Activated B cell treated with CpG ODN at 0.5 μM for 24 hours (primary cell): ENCODE measurements around the gene MON2. TPM values are rescaled to one million over a fixed set of nuclear protein-coding genes. Genes with fewer than 3 reads are reported as not detected.
A peak's percentile ranks its signal among the peaks of the same experiment; 100 is the strongest.

Source experiments
- ATAC-seq: fragments of 200-7000 bp; cut with Tn5 transposase; one replicate; pipeline ENCODE4 v1.10.0; 2021; ENCODE audit warnings: low read depth, mild to moderate bottlenecking, moderate library complexity
- CTCF ChIA-PET: fragments of 350-600 bp; sonication (Branson Sonifier 250); formaldehyde crosslinking; loops from one replicate; lab custom pipeline; 2021; ENCODE audit warnings: antibody characterized with exemption; lab: Charles Lee
- POLR2A ChIA-PET: fragments of 350-600 bp; sonication (Branson Sonifier 250); formaldehyde crosslinking; loops from one replicate; lab custom pipeline; 2021; ENCODE audit warnings: antibody characterized with exemption; lab: Charles Lee
- DNase-seq: peaks from one replicate; pipeline ENCODE4 v3.0.0; 2022
- H3K27ac Mint-ChIP-seq: one replicate; pipeline ENCODE4 v1.8.0; 2020; ENCODE audit warnings: mixed read lengths
- H3K27me3 Mint-ChIP-seq: one replicate; pipeline ENCODE4 v1.8.0; 2021; ENCODE audit warnings: mixed read lengths
- H3K36me3 Mint-ChIP-seq: one replicate; pipeline ENCODE4 v1.8.0; 2021; ENCODE audit warnings: low read depth, mixed read lengths
- H3K4me1 Mint-ChIP-seq: one replicate; pipeline ENCODE4 v1.8.0; 2021; ENCODE audit warnings: mixed read lengths
- H3K4me3 Mint-ChIP-seq: one replicate; pipeline ENCODE4 v1.8.0; 2020; ENCODE audit warnings: mild to moderate bottlenecking, mixed read lengths
- H3K9me3 Mint-ChIP-seq: one replicate; pipeline ENCODE4 v1.8.0; 2020; ENCODE audit warnings: mixed read lengths
- CTCF ChIP-seq: fragments of 200-600 bp; IDR thresholded peaks from one replicate; pipeline ENCODE4 v1.8.0; 2022; ENCODE audit warnings: antibody characterized with exemption, mild to moderate bottlenecking
- intact Hi-C: fragments of 100-400 bp; cut with micrococcal nuclease; formaldehyde crosslinking; loops from one replicate; pipeline ENCODE4 v1.15.1; 2024
- total RNA-seq: library from RNA; stranded (reverse); gene quantifications from 2 replicates; pipeline ENCODE4 v1.2.3, GENCODE V29; 2022

Gene MON2
- total RNA-seq, 1 donor from 2014 or later: 69.9 TPM

GRCh38 chr12:62575036-62575435 lies 108.4 kb downstream of the MON2 start:
- intact Hi-C loops: no loop called here
- Mint-ChIP-seq H3K27ac (no peak overlapping the region), H3K36me3 (peaks cover 45% of the 10 kb centered on the region), H3K4me3 (no peak overlapping the region), H3K27me3 (no peaks in the 10 kb centered on the region), H3K4me1 (no peaks in the 10 kb centered on the region), H3K9me3 (no peaks in the 10 kb centered on the region)
- no peak for ATAC-seq
- ChIA-PET CTCF (interaction anchor here (1.2 to 1.4 kb wide), 3 partner anchors 219 to 224 kb away, joined by 5 to 6 read pairs (median 6); no protein-coding TSS in a partner anchor), POLR2A (no interaction called here)
- DNase-seq: no peak
- no peak for TF ChIP-seq CTCF

GRCh38 chr12:62576503-62576902 lies 109.9 kb downstream of the MON2 start:
- CTCF ChIA-PET: interaction anchor here (2.1 to 9.2 kb wide), 2 partner anchors 214 to 220 kb away, joined by 6 to 239 read pairs; no protein-coding TSS in a partner anchor
- Mint-ChIP-seq H3K36me3 (peaks cover 43% of the 10 kb centered on the region), H3K27me3 (no peaks in the 10 kb centered on the region), H3K9me3 (no peaks in the 10 kb centered on the region), H3K4me3 (no peak overlapping the region), H3K27ac (no peak overlapping the region), H3K4me1 (no peaks in the 10 kb centered on the region)
- DNase-seq: no peak
- POLR2A ChIA-PET: no interaction called here
- intact Hi-C loops: no loop called here
- TF ChIP-seq CTCF: no peak
- no peak for ATAC-seq

- no peak for TF ChIP-seq CTCF
- intact Hi-C loops: loop anchor here (2.0 kb wide), 1 partner anchor 26 kb away; no protein-coding TSS in a partner anchor
Observed at GRCh38 chr12:62578726-62579125, 112.1 kb downstream of the MON2 start.

GRCh38 chr12:62581288-62582064 lies 114.8 kb downstream of the MON2 start:
- POLR2A ChIA-PET: interaction anchor here (0.8 to 2.6 kb wide), 3 partner anchors 22 to 215 kb away, joined by 3 to 24 read pairs (median 3); no protein-coding TSS in a partner anchor
- H3K27me3 Mint-ChIP-seq: no peaks in the 10 kb centered on the region
- CTCF ChIA-PET: interaction anchor here (0.6 to 9.2 kb wide), 19 partner anchors 10 to 232 kb away, joined by 3 to 239 read pairs (median 4); no protein-coding TSS in a partner anchor
- H3K27ac Mint-ChIP-seq: no peak overlapping the region
- intact Hi-C loops: loop anchor here (1.0 to 2.0 kb wide), 4 partner anchors 22 to 218 kb away; no protein-coding TSS in a partner anchor
- peaks cover 38% of the 10 kb centered on the region for H3K36me3 Mint-ChIP-seq
- no peak overlapping the region for H3K4me3 Mint-ChIP-seq
- H3K4me1 Mint-ChIP-seq: no peaks in the 10 kb centered on the region
- H3K9me3 Mint-ChIP-seq: no peaks in the 10 kb centered on the region
- DNase-seq (no peak), ATAC-seq (peak; percentile 81)
- TF ChIP-seq CTCF: peak; percentile 57

More at GRCh38 chr12:62578726-62579125, 112.1 kb downstream of the MON2 start:
- ATAC-seq: no peak
- Mint-ChIP-seq H3K9me3 (no peaks in the 10 kb centered on the region), H3K4me3 (no peak overlapping the region), H3K27ac (no peak overlapping the region), H3K27me3 (no peaks in the 10 kb centered on the region), H3K4me1 (no peaks in the 10 kb centered on the region), H3K36me3 (peaks cover 38% of the 10 kb centered on the region)
- DNase-seq: no peak
- POLR2A ChIA-PET: no interaction called here
- CTCF ChIA-PET: interaction anchor here (1.9 to 9.2 kb wide), 3 partner anchors 143 to 218 kb away, joined by 6 to 239 read pairs (median 6); no protein-coding TSS in a partner anchor

GRCh38 chr12:62582065-62582366 lies 115.4 kb downstream of the MON2 start:
- H3K4me3 Mint-ChIP-seq: no peak overlapping the region
- peaks cover 42% of the 10 kb centered on the region for H3K36me3 Mint-ChIP-seq
- ATAC-seq: no peak
- CTCF ChIA-PET: interaction anchor here (0.8 to 9.2 kb wide), 16 partner anchors 11 to 231 kb away, joined by 3 to 239 read pairs (median 4); no protein-coding TSS in a partner anchor
- H3K27ac Mint-ChIP-seq: no peak overlapping the region
- POLR2A ChIA-PET: interaction anchor here (0.8 to 2.6 kb wide), 3 partner anchors 21 to 215 kb away, joined by 3 to 24 read pairs (median 3); no protein-coding TSS in a partner anchor
- H3K27me3 Mint-ChIP-seq: no peaks in the 10 kb centered on the region
- intact Hi-C loops: no loop called here
- DNase-seq: no peak
- TF ChIP-seq CTCF: peak; percentile 0
- H3K9me3 Mint-ChIP-seq: no peaks in the 10 kb centered on the region
- no peaks in the 10 kb centered on the region for H3K4me1 Mint-ChIP-seq
